Umbilical cord (tissue), 2 donors: ENCODE data around the gene TRIM33. TPM values are rescaled to one million over a fixed set of nuclear protein-coding genes. Genes with fewer than 3 reads are reported as not detected.

Experiments
- DNase-seq: peaks from one replicate; pipeline ENCODE4 v3.0.0-alpha.2; 2015; ENCODE audit warnings: low spot score
- total RNA-seq: library from RNA; depleted of rRNA; stranded (reverse); fragments of >200 nt; gene quantifications from one replicate; pipeline ENCODE4 v1.2.3, GENCODE V29; 2014; ENCODE audit warnings: low replicate concordance; ENCODE audit not compliant: insufficient read depth

Gene TRIM33
- total RNA-seq: 41.9 TPM

GRCh38 chr1:114511032-114511785 lies at the start of gene TRIM33:
Gene TRIM33 (minus strand): TSS chr1:114511203. CDS start chr1:114511076, 127 bp downstream.
- DNase-seq: peak; percentile 95

- DNase-seq: no peak
Measured at GRCh38 chr1:114559356-114559755, 48.4 kb upstream of the TRIM33 start.

GRCh38 chr1:114558544-114558943 lies 47.5 kb upstream of the TRIM33 start:
- DNase-seq: peak; percentile 9

GRCh38 chr1:114554577-114554976 lies 43.6 kb upstream of the TRIM33 start:
- DNase-seq: no peak

GRCh38 chr1:114552106-114552639 lies 41.2 kb upstream of the TRIM33 start:
- no peak for DNase-seq

GRCh38 chr1:114551400-114551799 lies 40.4 kb upstream of the TRIM33 start:
- DNase-seq: no peak

GRCh38 chr1:114550336-114550735 lies 39.3 kb upstream of the TRIM33 start:
- DNase-seq: no peak

GRCh38 chr1:114549137-114549536 lies 38.1 kb upstream of the TRIM33 start:
- DNase-seq: no peak

- DNase-seq: peak; percentile 80
Measured at GRCh38 chr1:114547076-114547475, 36.1 kb upstream of the TRIM33 start.

GRCh38 chr1:114545796-114546195 lies 34.8 kb upstream of the TRIM33 start:
- no peak for DNase-seq

GRCh38 chr1:114545315-114545714 lies 34.3 kb upstream of the TRIM33 start:
- no peak for DNase-seq

GRCh38 chr1:114540821-114541220 lies 29.8 kb upstream of the TRIM33 start:
- no peak for DNase-seq

GRCh38 chr1:114540272-114540671 lies 29.3 kb upstream of the TRIM33 start:
- DNase-seq: no peak

GRCh38 chr1:114536043-114536442 lies 25.0 kb upstream of the TRIM33 start:
- no peak for DNase-seq

GRCh38 chr1:114535401-114535800 lies 24.4 kb upstream of the TRIM33 start:
- DNase-seq: no peak

GRCh38 chr1:114531094-114531493 lies 20.1 kb upstream of the TRIM33 start:
- no peak for DNase-seq

- no peak for DNase-seq
Measured at GRCh38 chr1:114530224-114530623, 19.2 kb upstream of the TRIM33 start.

GRCh38 chr1:114524944-114525343 lies 13.9 kb upstream of the TRIM33 start:
- DNase-seq: no peak

- DNase-seq: no peak
Measured at GRCh38 chr1:114522264-114522575, 11.2 kb upstream of the TRIM33 start.

- DNase-seq: no peak
Measured at GRCh38 chr1:114521396-114522263, 10.6 kb upstream of the TRIM33 start.

GRCh38 chr1:114517348-114517747 lies 6.3 kb upstream of the TRIM33 start:
- no peak for DNase-seq

- no peak for DNase-seq
Measured at GRCh38 chr1:114512595-114513280, 1.7 kb upstream of the TRIM33 start.
